BLaER1 treated with 17β-estradiol and CSF1 and Interleukin-3, amounts not matched to agents 10 nM and 100 nM (cell line): Measurements from ENCODE around the gene ABCA8.

Source experiments
- H3K27ac ChIP-seq, 11 experiments: shearing (Covaris generic); formaldehyde crosslinking; 2 replicates each; pipeline ENCODE4 v1.8.1; 2022
- H3K27me3 ChIP-seq, 11 experiments: shearing (Covaris generic); formaldehyde crosslinking; 2 replicates each; pipeline ENCODE4 v1.8.1; 2022
- H3K36me3 ChIP-seq, 11 experiments: shearing (Covaris generic); formaldehyde crosslinking; 2 replicates each; pipeline ENCODE4 v1.8.1; 2022
- H3K4me1 ChIP-seq, 10 experiments: shearing (Covaris generic); formaldehyde crosslinking; 2 replicates each; pipeline ENCODE4 v1.8.1; 2022
- H3K4me2 ChIP-seq, 11 experiments: shearing (Covaris generic); formaldehyde crosslinking; 2 replicates each; pipeline ENCODE4 v1.8.1; 2022
- H3K4me3 ChIP-seq, 10 experiments: shearing (Covaris generic); formaldehyde crosslinking; 2 replicates each; pipeline ENCODE4 v1.8.1; 2022
- H3K9ac ChIP-seq, 11 experiments: shearing (Covaris generic); formaldehyde crosslinking; 2 replicates each; pipeline ENCODE4 v1.8.1; 2022
- H3K9me3 ChIP-seq, 11 experiments: shearing (Covaris generic); formaldehyde crosslinking; replicated peaks in 1 of 11; 2 replicates each; pipeline ENCODE4 v1.8.1; 2022
- H4K20me1 ChIP-seq, 11 experiments: shearing (Covaris generic); formaldehyde crosslinking; 2 replicates each; pipeline ENCODE4 v1.8.1; 2022
- Cebpa-rat ChIP-seq, 11 experiments: shearing (Covaris generic); IDR thresholded peaks; 2 replicates each; pipeline ENCODE4 v1.8.1; 2022

The ABCA8 gene

GRCh38 chr17:68863091-68863652, 92.0 kb downstream of the ABCA8 start:
- Histone ChIP-seq H3K27me3 (no peaks in the 10 kb centered on the region), H3K4me2 (no peak overlapping the region), H3K36me3 (no peaks in the 10 kb centered on the region), H3K9me3 (peaks cover 7 to 14% (median 11%) of the 10 kb centered on the region in 11 experiments), H3K9ac (no peak overlapping the region), H3K4me1 (peaks cover 0 to 24% (median 5%) of the 10 kb centered on the region in 10 experiments; a peak in 10 of 20 replicates), H3K4me3 (no peak overlapping the region), H3K27ac (no peak overlapping the region), H4K20me1 (no peaks in the 10 kb centered on the region)
- TF ChIP-seq Cebpa-rat (IDR thresholded peaks at IDR 0.05): no peak

- TF ChIP-seq Cebpa-rat (IDR thresholded peaks at IDR 0.05): no peak
Observed at GRCh38 chr17:68861602-68862001, 93.6 kb downstream of the ABCA8 start.

GRCh38 chr17:68860941-68861340, 94.3 kb downstream of the ABCA8 start:
- H3K9me3 ChIP-seq: peaks cover 15 to 31% (median 25%) of the 10 kb centered on the region in 11 experiments
- TF ChIP-seq Cebpa-rat (IDR thresholded peaks at IDR 0.05): no peak
- no peak overlapping the region for H3K27ac ChIP-seq
- no peak overlapping the region for H3K9ac ChIP-seq
- H3K4me3 ChIP-seq: no peak overlapping the region
- H4K20me1 ChIP-seq: no peaks in the 10 kb centered on the region
- no peaks in the 10 kb centered on the region for H3K27me3 ChIP-seq
- H3K4me2 ChIP-seq: peak overlapping the region in 1 of 11 experiments; percentile 46; a peak in 1 of 22 replicates
- peaks cover 0 to 14% (median 0%) of the 10 kb centered on the region in 10 experiments; a peak in 3 of 20 replicates for H3K4me1 ChIP-seq
- H3K36me3 ChIP-seq: no peaks in the 10 kb centered on the region

More at GRCh38 chr17:68861602-68862001, 93.6 kb downstream of the ABCA8 start:
- Histone ChIP-seq H3K27me3 (no peaks in the 10 kb centered on the region), H3K36me3 (no peaks in the 10 kb centered on the region), H3K9me3 (peaks cover 15 to 29% (median 25%) of the 10 kb centered on the region in 11 experiments), H3K4me3 (no peak overlapping the region), H3K4me2 (peak overlapping the region in 1 of 11 experiments; percentile 46; a peak in 2 of 22 replicates), H3K4me1 (peaks cover 0 to 14% (median 0%) of the 10 kb centered on the region in 10 experiments; a peak in 3 of 20 replicates), H3K27ac (no peak overlapping the region), H4K20me1 (no peaks in the 10 kb centered on the region), H3K9ac (no peak overlapping the region)

GRCh38 chr17:68854452-68854851, 100.7 kb downstream of the ABCA8 start:
- H3K9ac ChIP-seq: no peak overlapping the region
- H3K9me3 ChIP-seq: peaks cover 15 to 32% (median 26%) of the 10 kb centered on the region in 11 experiments
- no peaks in the 10 kb centered on the region for H4K20me1 ChIP-seq
- H3K4me3 ChIP-seq: no peak overlapping the region
- H3K4me1 ChIP-seq: no peaks in the 10 kb centered on the region
- no peak overlapping the region for H3K27ac ChIP-seq
- no peaks in the 10 kb centered on the region for H3K36me3 ChIP-seq
- TF ChIP-seq Cebpa-rat (IDR thresholded peaks at IDR 0.05): no peak
- H3K4me2 ChIP-seq: no peak overlapping the region
- H3K27me3 ChIP-seq: no peaks in the 10 kb centered on the region

- no peaks in the 10 kb centered on the region for H4K20me1 ChIP-seq
- H3K9ac ChIP-seq: no peak overlapping the region
- no peak overlapping the region for H3K4me3 ChIP-seq
- peaks cover 10 to 26% (median 19%) of the 10 kb centered on the region in 11 experiments for H3K9me3 ChIP-seq
- H3K4me2 ChIP-seq: no peak overlapping the region
- TF ChIP-seq Cebpa-rat (IDR thresholded peaks at IDR 0.05): no peak
- H3K36me3 ChIP-seq: no peaks in the 10 kb centered on the region
- no peaks in the 10 kb centered on the region for H3K4me1 ChIP-seq
- no peaks in the 10 kb centered on the region for H3K27me3 ChIP-seq
- H3K27ac ChIP-seq: no peak overlapping the region
Observed at GRCh38 chr17:68853439-68853838, 101.8 kb downstream of the ABCA8 start.

- Histone ChIP-seq H4K20me1 (no peaks in the 10 kb centered on the region), H3K4me1 (no peaks in the 10 kb centered on the region), H3K27me3 (no peaks in the 10 kb centered on the region), H3K9ac (no peak overlapping the region), H3K9me3 (peaks cover 6 to 22% (median 15%) of the 10 kb centered on the region in 11 experiments; a peak in 20 of 22 replicates), H3K27ac (no peak overlapping the region), H3K4me3 (no peak overlapping the region), H3K36me3 (no peaks in the 10 kb centered on the region), H3K4me2 (no peak overlapping the region)
- no peak for TF ChIP-seq Cebpa-rat (IDR thresholded peaks at IDR 0.05)
Observed at GRCh38 chr17:68853036-68853435, 102.2 kb downstream of the ABCA8 start.

- H3K36me3 ChIP-seq: no peaks in the 10 kb centered on the region
- no peaks in the 10 kb centered on the region for H4K20me1 ChIP-seq
- peaks cover 0 to 5% (median 0%) of the 10 kb centered on the region in 10 experiments; a peak in 1 of 20 replicates for H3K4me1 ChIP-seq
- no peaks in the 10 kb centered on the region for H3K27me3 ChIP-seq
- no peak overlapping the region for H3K9ac ChIP-seq
- no peak for TF ChIP-seq Cebpa-rat (IDR thresholded peaks at IDR 0.05)
- peaks cover 0 to 10% (median 5%) of the 10 kb centered on the region in 11 experiments; a peak in 5 of 22 replicates for H3K9me3 ChIP-seq
- no peak overlapping the region for H3K4me2 ChIP-seq
- H3K4me3 ChIP-seq: no peak overlapping the region
- H3K27ac ChIP-seq: no peak overlapping the region
Observed at GRCh38 chr17:68851890-68852289, 103.3 kb downstream of the ABCA8 start.

- no peak overlapping the region for H3K4me3 ChIP-seq
Observed at GRCh38 chr17:68850749-68851510, 104.3 kb downstream of the ABCA8 start.

More at GRCh38 chr17:68850749-68851510, 104.3 kb downstream of the ABCA8 start:
- Histone ChIP-seq H3K9me3 (peaks cover 0 to 7% (median 0%) of the 10 kb centered on the region in 11 experiments; a peak in 2 of 22 replicates), H3K9ac (no peak overlapping the region), H3K4me1 (peaks cover 0 to 5% (median 0%) of the 10 kb centered on the region in 10 experiments; a peak in 1 of 20 replicates), H3K36me3 (no peaks in the 10 kb centered on the region), H3K4me2 (no peak overlapping the region), H3K27ac (no peak overlapping the region), H3K27me3 (no peaks in the 10 kb centered on the region), H4K20me1 (no peaks in the 10 kb centered on the region)
- TF ChIP-seq Cebpa-rat (IDR thresholded peaks at IDR 0.05): no peak
